GM19099 (cell line): Measurements from ENCODE around the gene PPP2R2C.

Experiments
- POLR2A ChIP-seq: IDR thresholded peaks from 3 replicates; pipeline ENCODE4 v1.6.1; 2011; ENCODE audit warnings: low read depth; ENCODE audit not compliant: insufficient read length; ENCODE audit errors: extremely low read depth

PPP2R2C gene

DNA sequence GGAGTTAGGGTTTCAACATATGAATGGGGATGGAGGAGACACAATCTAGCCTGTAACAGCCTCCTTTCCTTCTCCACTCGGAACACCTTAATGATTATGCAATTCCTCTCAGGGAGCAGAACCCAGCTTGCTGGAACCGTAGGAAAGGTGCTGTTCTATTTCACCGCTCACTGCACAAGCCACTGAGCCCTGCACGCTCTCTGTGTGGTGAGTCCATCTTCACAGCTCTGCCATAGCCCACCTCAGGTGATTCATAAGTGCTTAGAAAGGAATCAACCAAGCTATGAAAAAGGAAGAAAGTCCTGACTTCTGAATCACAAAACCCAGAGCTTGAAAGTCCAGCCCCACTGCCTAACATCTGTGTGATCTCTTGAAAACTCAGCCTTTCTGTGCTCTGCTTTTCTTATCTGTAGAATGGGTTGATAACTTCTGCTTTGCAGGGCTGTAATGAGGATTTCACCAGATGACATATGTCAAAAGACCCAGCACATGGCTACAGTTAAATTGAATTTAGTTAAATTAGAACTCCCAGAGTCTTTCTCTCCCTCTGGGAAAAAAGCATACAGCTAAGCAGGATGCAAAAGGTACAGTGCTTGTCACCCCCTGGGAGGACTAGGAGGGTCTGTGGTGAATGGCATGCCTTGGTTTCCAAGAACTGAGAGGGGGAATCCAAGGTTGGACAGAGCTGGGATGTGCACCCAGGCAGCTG is 111.2 kb downstream of the PPP2R2C start:
- no peak for TF ChIP-seq POLR2A

DNA sequence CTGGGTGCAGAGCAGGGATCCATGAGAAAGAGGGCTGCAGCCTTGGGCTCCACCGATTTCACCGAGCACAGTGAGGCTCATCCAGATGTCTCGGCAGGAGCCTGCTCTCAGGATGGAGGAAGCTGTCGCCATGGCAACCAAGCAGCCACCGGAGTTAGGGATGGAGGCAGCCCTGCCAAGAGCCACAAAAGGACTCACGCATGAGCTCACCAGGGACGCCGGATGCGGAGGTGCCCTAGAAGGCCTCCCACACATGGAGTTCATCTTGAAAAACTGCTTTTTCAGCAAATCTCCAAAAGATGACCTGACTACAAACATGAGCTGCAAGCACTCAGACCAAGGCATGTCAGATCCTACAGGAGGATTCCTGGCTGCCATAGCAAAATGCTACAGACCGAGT is 112.0 kb downstream of the PPP2R2C start:
- no peak for TF ChIP-seq POLR2A

DNA sequence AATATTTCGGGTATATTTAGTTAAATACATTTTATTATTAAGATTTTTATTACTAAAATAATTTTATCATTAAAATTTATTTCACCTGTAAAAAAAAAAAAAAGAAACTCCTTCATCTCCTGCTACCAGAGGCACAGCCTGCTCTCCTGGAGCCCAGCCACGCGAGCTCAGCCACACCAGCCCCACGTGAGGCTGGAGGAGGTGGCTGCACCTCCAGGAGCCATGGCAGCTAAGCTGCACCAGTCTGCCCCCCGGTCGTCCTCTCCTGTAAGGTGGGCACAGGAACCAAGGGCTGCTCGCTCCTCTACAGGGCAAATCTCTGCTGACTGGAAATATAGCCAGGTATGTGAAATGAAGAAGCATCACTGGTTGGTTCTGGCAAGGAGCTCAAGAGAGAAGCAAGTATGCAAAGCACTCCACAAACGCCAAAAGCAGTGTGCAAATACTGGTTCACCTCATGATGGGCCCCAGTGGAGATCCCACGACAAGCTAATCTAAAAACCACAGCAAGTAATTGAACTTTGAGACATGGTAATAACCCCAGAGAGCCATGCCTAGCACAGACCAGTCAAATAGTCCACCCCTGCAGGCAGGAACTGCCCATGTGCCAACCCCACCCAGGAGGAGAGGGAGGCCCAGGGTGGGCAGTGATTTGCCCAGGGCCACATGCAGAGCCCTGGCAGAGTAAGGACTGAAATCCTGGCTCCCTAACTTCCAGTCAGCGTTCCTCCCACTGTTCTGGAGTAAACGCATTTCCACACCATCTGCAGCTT is 112.7 kb downstream of the PPP2R2C start:
- no peak for TF ChIP-seq POLR2A

DNA sequence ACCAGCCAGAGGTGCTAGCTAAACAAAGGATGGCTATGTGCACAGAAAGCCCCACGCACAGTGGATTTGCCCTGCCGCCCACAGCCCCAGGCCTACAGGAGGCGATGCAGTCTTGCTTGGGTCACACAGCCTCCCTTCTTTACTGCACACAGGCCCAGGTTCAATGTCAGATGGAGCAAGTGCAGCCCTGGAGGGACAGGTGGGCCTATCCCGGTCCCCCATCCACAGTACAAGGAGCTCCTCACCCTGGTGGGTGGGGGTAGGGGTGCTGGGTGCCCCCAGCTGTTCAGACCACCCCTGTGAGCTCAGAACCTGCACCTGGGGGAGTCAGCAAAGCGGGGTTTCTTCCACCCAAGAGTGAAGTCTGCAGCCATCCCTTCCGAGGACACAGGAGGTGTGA is 114.9 kb downstream of the PPP2R2C start:
- no peak for TF ChIP-seq POLR2A

DNA sequence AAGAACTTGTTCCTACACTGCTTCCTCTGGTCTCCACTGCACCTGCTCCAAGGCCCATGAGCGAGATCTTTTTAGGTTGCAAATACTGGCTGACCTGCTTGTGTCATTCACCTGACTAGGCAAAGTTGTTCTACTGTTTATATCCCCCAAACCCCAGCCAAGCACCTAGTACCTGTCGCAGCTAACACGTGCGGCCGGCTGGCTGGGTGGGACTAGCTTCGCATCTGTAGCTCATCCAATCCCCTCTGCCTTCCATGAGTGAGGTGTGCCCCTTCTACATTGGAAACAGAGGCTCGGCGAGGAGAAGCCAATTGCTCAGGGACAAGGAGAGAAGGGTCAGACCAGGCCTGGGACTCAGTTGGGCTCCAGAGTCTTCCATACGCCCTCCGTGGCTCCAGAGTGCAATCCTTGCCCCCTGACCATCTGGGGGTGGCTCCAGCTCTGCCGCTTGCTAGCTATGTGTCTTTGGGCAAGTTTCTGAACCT is 116.3 kb downstream of the PPP2R2C start:
- no peak for TF ChIP-seq POLR2A

DNA sequence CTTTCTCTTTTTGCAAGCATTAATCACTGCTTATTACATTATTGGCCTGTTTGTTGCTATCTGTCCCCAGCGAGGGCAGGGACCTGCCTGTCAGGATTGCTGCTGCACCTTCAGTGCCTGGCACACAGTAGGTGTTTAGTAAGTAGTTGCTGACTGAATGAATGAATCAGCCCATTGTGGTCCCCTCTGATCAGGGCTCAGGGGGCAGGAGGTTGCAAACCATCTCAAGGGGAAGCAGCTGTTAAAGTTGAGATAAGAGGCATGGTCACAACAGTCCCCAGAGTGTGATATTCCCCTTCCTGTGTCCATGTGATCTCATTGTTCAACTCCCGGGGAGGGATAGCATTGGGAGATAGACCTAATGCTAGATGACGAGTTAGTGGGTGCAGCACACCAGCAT is 117.4 kb downstream of the PPP2R2C start:
- no peak for TF ChIP-seq POLR2A

DNA sequence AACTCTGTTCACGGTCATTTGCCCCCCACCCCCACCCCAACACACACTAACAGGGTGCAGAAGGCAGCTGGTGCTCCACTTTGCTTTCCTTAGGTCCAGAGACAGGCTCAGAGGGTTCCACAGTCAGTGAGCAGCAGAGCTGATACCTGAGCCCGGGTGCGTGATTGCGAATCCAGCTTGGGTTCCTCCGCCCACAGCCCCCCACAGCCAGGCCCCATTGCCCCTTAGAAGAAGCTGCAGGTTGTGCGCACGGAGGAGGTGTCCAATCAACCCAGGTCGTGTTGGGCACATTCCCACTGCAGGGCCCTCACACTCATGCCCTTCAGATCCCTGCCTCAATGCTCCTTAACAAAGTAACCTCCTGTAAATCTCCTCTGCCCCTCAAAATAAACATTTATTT is 117.8 kb downstream of the PPP2R2C start:
- no peak for TF ChIP-seq POLR2A

DNA sequence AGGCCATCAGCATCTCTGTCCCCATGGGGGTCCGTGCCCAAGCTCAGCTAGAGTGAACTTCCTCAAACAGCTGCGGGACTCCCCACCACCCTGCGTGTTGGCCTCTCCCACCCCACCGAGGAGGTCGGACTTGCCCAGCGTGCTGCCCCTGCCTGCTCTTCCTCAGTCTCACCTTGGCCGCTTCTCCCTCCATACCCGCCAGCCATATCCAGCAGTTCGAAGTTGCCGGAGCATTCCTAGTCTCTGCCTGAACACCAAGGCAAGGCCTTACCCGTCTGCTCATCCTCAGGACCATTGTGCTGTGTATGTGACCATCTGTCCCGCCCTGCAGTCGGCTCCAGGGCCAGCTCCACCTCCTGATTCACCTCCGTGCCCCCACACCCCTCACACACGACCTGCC is 118.3 kb downstream of the PPP2R2C start:
- no peak for TF ChIP-seq POLR2A

DNA sequence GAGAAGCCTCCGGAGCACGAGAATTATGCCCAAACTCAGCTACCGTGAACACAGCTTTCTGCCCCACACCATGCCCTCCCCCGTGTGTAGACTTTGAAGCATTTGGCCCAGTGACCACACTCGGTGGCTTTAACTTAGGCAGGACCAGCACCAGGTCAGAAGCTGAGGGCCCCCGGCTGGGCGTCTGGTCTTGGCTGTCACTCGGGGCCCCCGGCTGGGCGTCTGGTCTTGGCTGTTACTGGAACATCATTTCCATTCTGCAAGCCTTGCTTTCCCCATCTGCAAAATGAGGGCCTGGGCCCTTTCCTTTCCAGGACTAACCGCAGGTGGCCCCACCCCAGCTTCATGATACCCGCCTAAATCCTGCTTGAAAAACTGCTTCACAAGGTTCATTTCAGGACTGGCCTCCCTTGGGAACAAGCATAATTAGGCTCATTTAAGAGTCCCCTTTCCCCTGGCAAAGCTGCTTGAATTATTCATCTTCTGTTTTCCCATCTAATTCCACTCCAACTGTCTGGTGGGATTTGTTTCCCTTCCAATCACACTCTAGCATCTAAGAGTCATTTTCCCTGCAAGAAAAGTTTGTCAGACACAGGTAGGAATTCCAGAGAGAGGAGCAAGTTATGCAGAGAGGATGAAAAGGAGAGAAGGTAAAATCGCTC is 120.3 kb downstream of the PPP2R2C start:
- no peak for TF ChIP-seq POLR2A

DNA sequence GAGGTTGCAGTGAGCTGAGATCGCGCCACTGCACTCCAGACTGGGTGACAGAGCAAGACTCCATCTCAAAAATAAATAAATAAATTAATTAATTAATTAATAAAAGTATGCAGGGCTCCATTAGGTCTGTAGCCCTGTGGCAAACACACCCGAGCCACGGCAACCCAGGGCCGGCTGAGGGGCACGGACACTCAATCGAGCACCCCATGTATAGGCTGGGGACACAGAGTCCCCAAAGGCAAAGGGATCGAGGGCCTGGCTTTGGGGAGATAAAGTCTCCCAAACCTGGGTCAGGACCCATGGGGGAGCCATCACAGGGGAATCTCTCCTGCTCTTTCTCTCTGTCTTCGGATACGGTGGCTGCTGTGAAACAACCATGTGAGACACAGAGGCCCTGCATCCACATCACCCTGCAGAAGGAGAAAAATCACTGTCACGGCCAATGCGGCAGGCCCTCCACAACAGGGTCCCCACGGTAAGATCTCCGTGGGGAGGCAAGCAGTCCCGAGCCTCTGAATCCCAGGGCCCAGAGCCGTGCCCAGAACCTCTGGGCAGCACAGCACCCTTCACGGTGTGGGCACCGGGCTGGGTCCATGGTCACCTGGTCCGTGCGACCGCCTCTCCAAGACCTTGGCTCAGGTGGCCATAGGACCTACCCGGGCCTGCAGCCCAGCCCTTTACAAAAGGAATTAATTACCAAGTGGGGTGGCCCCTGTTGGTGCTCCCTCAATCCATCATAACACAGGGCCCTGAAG is 121.0 kb downstream of the PPP2R2C start:
- TF ChIP-seq POLR2A: no peak

DNA sequence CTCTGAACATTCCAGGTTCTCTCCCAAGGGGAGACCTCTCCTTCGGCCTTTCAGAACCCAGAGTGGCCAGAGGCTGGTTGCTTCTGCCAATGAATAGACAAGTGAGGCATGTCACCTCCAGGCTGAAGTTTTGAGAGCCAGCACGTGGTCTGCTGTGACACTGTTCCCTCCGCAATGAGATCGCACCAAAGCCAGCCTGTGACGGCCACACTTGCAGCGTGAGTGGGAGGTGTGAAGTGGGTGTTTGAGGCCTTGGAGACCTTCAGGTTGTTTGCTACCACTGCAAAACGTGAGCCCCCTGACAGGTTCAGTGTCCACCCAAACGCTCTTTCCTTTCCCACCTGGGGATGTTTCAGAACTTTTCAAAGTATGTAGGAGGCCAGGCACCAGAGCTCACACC is 121.8 kb downstream of the PPP2R2C start:
- TF ChIP-seq POLR2A: no peak

DNA sequence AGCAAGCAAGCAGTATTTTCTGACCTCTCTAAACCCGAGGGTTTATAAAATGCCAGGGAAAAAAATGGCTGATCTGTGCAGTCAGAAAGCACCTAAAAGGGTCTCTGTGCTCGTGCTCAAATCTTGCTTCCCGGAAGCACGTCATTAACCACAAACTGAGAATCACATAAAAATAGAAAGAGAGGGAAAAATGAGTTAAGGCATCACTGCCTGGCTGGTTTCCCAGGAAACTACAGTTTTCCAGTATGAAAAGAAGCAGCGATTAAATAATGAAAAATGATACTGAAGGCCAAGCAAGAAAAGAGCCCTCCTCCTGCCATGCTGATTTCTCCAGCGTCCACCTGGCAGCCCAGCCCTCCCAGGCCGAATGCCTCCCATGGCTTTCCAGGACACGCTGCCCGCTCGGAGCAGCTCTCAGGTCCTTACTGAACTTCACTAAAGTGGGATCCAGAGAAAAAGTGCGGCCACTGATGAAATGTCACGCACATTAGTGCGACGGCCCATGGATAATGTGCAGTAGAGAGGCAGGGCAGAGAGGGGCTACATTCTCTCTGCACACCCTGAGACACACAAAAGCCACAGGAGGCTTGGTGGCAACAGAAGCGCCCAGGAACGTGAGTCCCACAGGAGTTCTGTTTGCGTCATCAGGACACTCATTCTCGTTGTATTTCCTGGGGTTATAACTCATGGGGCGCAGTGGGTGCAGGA is 122.4 kb downstream of the PPP2R2C start:
- no peak for TF ChIP-seq POLR2A

DNA sequence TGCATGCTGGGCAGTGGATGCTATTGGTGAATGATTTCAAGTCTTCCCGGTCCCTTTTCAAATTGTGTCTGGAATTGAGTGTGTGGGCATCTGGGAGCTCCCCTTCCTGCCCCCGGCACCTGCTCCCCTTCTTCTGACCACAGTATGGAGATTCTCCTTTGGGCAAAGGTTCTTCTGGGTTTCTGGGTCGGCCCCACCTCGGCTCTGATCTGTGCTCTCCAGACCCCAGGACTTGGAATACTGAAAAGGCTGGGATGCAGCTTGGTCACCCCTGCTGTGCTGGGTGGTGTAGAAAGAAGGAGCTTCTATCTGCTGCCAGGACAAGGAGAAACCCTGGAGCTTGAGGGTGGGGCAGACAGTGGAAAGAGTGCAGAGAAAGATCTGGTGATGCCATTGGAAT is 124.0 kb downstream of the PPP2R2C start:
- no peak for TF ChIP-seq POLR2A

DNA sequence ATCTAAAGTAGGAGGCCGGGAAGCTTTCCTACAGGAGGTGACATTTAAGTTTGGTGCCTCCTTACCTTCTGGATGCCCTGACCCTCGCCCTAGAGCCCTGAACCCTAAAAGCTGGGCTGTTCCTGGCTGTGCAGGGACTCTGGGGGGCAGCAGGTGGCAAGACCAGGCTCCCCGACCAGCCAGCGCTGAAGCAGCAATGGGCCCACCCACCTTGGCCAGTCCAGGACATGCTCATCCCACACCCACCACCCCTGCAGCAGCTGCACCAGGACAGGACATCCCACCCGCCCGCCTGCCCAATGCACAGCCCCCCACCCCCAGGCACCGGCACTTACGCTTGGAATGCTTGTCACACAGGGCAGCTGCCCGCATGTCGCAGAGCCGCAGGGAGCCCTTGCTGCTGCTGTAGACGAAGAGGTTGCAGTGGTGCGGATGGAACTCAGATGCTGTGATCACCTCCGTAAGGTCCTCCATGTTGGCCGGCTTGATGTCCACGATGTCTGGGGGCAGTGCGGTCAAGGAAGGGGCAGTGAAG is 124.8 kb downstream of the PPP2R2C start:
- no peak for TF ChIP-seq POLR2A
